Endothelial cell of umbilical vein (primary cell): ENCODE measurements around the gene DEK. TPM values are rescaled to one million over a fixed set of nuclear protein-coding genes. Genes with fewer than 3 reads are reported as not detected.

Experiments used
- BruUV-seq: library from RNA; stranded (reverse); fragments of 400-500 nt; replicated peaks from 2 replicates; lab custom pipeline; 2021; lab: Mats Ljungman, UMichigan
- CTCF ChIA-PET: fragments of 300-600, 350-600 bp; sonication (Branson Sonifier 250); formaldehyde crosslinking; loops from one replicate; lab custom pipeline; 2021; ENCODE audit warnings: antibody characterized with exemption, inconsistent platforms; lab: Charles Lee
- POLR2A ChIA-PET: fragments of 300-600, 350-600 bp; sonication (Branson Sonifier 250); formaldehyde crosslinking; loops from one replicate; lab custom pipeline; 2021; ENCODE audit warnings: antibody characterized with exemption, inconsistent platforms; lab: Charles Lee
- DNase-seq: peaks from one replicate; pipeline ENCODE4 v3.0.0-alpha.2; 2011; ENCODE audit warnings: low read depth, low spot score
- FAIRE-seq: peaks from 2 replicates; lab custom pipeline; 2011; peaks lifted over from hg19 to GRCh38; lab: Jason Lieb, UNC
- H2AFZ ChIP-seq: 2 replicates; pipeline ENCODE4 v1.6.0; 2012; ENCODE audit warnings: low read depth, low read length, control low read depth, inconsistent platforms
- H3K27ac ChIP-seq: 2 replicates; pipeline ENCODE4 v1.5.1; 2011; ENCODE audit warnings: low read depth, mild to moderate bottlenecking, control low read depth, low read length, moderate library complexity; ENCODE audit not compliant: insufficient read depth
- H3K27me3 ChIP-seq, 2 experiments: 2 replicates each; pipeline versions ENCODE4 v1.6.0 to v1.6.1; 2011; ENCODE audit warnings: low read length in 2 of 2, mixed read lengths in 1 of 2; ENCODE audit not compliant: control insufficient read depth in 2 of 2, insufficient read depth in 2 of 2
- H3K36me3 ChIP-seq, 2 experiments: 2 replicates in 1 of 2; 3 replicates in 1 of 2; pipeline ENCODE4 v1.5.1; 2011; ENCODE audit warnings: low read length in 2 of 2, mild to moderate bottlenecking in 1 of 2, moderate library complexity in 1 of 2; ENCODE audit not compliant: control insufficient read depth in 2 of 2, insufficient read depth in 2 of 2; ENCODE audit errors: extremely low read depth in 1 of 2
- H3K4me1 ChIP-seq: 3 replicates; pipeline ENCODE4 v1.5.1; 2011; ENCODE audit warnings: mild to moderate bottlenecking, low read length; ENCODE audit not compliant: control insufficient read depth, insufficient read depth; ENCODE audit errors: extremely low read depth
- H3K4me2 ChIP-seq: 2 replicates; pipeline ENCODE4 v1.6.1; 2011; ENCODE audit warnings: low read length, control low read depth, mixed read lengths; ENCODE audit not compliant: insufficient read depth
- H3K4me3 ChIP-seq, 3 experiments: fragments of 200-600 bp in 1 of 3; sonication (generic), shearing (Covaris generic) in 1 of 3; replicated peaks in 1 of 3; 2 replicates each; pipeline ENCODE4 v1.5.1; 2011 to 2016; ENCODE audit warnings: control low read depth in 3 of 3, low read length in 3 of 3, mild to moderate bottlenecking in 2 of 3, inconsistent platforms in 1 of 3, low read depth in 1 of 3, moderate library complexity in 1 of 3; ENCODE audit not compliant: insufficient read depth in 1 of 3
- H3K79me2 ChIP-seq: 2 replicates; pipeline ENCODE4 v1.6.0; 2012; ENCODE audit warnings: low read length, inconsistent platforms; ENCODE audit not compliant: control insufficient read depth, insufficient read depth
- H3K9ac ChIP-seq: replicated peaks from 2 replicates; pipeline ENCODE3; 2011; ENCODE audit warnings: low read length, control low read depth; ENCODE audit not compliant: insufficient read depth; ENCODE audit errors: extremely low read depth
- H3K9me1 ChIP-seq: replicated peaks from 3 replicates; pipeline ENCODE4 v1.6.0; 2011; ENCODE audit warnings: mild to moderate bottlenecking, low read length; ENCODE audit not compliant: control insufficient read depth, insufficient read depth; ENCODE audit errors: extremely low read depth
- H3K9me3 ChIP-seq: replicated peaks from 2 replicates; pipeline ENCODE4 v1.5.1; 2012; ENCODE audit warnings: low read length, inconsistent platforms; ENCODE audit not compliant: control insufficient read depth, insufficient read depth
- H4K20me1 ChIP-seq: replicated peaks from 2 replicates; pipeline ENCODE3; 2011; ENCODE audit warnings: mild to moderate bottlenecking, low read length; ENCODE audit not compliant: control insufficient read depth, insufficient read depth; ENCODE audit errors: extremely low read depth
- CTCF ChIP-seq, 2 donors: IDR thresholded peaks; 1 replicate in 1 of 2; 2 replicates in 1 of 2; pipeline ENCODE4 v1.5.1; 2011; ENCODE audit warnings: low read length in 2 of 2, mild to moderate bottlenecking in 2 of 2, moderate library complexity in 2 of 2, control low read depth in 1 of 2, inconsistent platforms in 1 of 2, low read depth in 1 of 2; ENCODE audit not compliant: insufficient read depth in 1 of 2; ENCODE audit errors: extremely low read depth in 1 of 2
- EZH2 ChIP-seq: IDR thresholded peaks from 2 replicates; pipeline ENCODE4 v1.6.1; 2012; ENCODE audit warnings: borderline replicate concordance, low read depth, mild to moderate bottlenecking, moderate library complexity, low read length, inconsistent platforms; ENCODE audit not compliant: severe bottlenecking
- FOS ChIP-seq: IDR thresholded peaks from 2 replicates; pipeline ENCODE4 v1.6.1; 2011; ENCODE audit warnings: mild to moderate bottlenecking, low read length, moderate library complexity, borderline replicate concordance; ENCODE audit not compliant: insufficient read depth
- GATA2 ChIP-seq: IDR thresholded peaks from 2 replicates; pipeline ENCODE4 v1.7.0; 2011; ENCODE audit warnings: low read depth, mild to moderate bottlenecking, moderate library complexity, mixed read lengths, low read length; ENCODE audit not compliant: insufficient read length, insufficient read depth
- JUN ChIP-seq: IDR thresholded peaks from 2 replicates; pipeline ENCODE4 v1.6.1; 2011; ENCODE audit warnings: borderline replicate concordance, low read depth; ENCODE audit not compliant: insufficient read length, insufficient read depth
- MAX ChIP-seq: IDR thresholded peaks from 2 replicates; pipeline ENCODE4 v1.6.1; 2011; ENCODE audit not compliant: insufficient read depth, insufficient read length
- MYC ChIP-seq: IDR thresholded peaks from one replicate; pipeline ENCODE4 v1.6.1; 2011; ENCODE audit warnings: mild to moderate bottlenecking, low read depth, low read length
- POLR2A ChIP-seq: IDR thresholded peaks from 2 replicates; pipeline ENCODE4 v1.6.1; 2012; ENCODE audit warnings: low read depth, mild to moderate bottlenecking, control low read depth, low read length
- POLR2AphosphoS5 ChIP-seq: IDR thresholded peaks from 2 replicates; pipeline ENCODE4 v1.6.1; 2012; ENCODE audit warnings: low read depth, mild to moderate bottlenecking, control low read depth, low read length, moderate library complexity; ENCODE audit not compliant: insufficient read depth
- dilution Hi-C: fragments of 300-500 bp; cut with MboI; formaldehyde crosslinking; loops from one replicate; pipeline ENCODE4 v1.15.0; 2019; ENCODE audit warnings: low sequenced_read_pairs; ENCODE audit not compliant: extremely low pct_ligation_motif_present
- intact Hi-C: fragments of 100-400 bp; cut with micrococcal nuclease; formaldehyde crosslinking; loops from one replicate; pipeline ENCODE4 v1.10.0; 2022
- polyA plus RNA-seq, 4 experiments: library from polyadenylated mRNA; depleted of rRNA in 3 of 4; stranded (reverse) in 3 of 4; unstranded in 1 of 4; fragments of >200 nt; gene quantifications; 2 replicates each; pipeline versions ENCODE4 v1.2.1 to v1.2.3, GENCODE V29; 2011 to 2012; ENCODE audit warnings: missing spikeins in 1 of 4
- total RNA-seq: library from RNA; stranded (reverse); gene quantifications from 2 replicates; pipeline ENCODE4 v1.2.3, GENCODE V29; 2021

DEK gene
- total and polyA plus RNA-seq, 2 donors (not counting 3 experiments of a cell fraction or from before 2014, with no cell fraction given): 19.0 to 120 TPM

DNA sequence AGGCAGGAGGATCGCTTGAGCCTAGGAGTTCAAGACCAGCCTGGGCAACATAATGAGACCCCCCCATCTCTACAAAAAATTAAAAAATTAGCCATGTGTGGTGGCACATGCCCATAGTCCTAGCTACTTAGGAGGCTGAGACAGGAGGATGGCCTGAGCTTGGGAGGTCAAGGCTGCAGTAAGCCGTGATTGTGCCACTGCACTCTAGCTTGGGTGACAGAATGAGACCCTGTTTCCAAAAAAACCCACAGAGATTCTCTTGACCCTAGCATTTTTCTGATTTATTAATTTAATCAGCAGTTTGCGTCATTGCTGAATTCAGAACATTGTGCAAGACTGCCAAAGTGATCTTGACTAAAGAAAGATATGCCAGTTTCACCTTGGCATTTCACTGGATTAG, 72.3 kb downstream of the DEK start:
- Histone ChIP-seq H3K27me3 (no peaks in the 10 kb centered on the region), H3K27ac (no peak overlapping the region), H4K20me1 (no peaks in the 10 kb centered on the region), H3K9me1 (no peaks in the 10 kb centered on the region), H3K4me2 (no peak overlapping the region), H3K9ac (no peak overlapping the region), H3K9me3 (no peaks in the 10 kb centered on the region), H3K79me2 (no peaks in the 10 kb centered on the region), H2AFZ (no peak overlapping the region), H3K36me3 (no peaks in the 10 kb centered on the region), H3K4me1 (no peaks in the 10 kb centered on the region), H3K4me3 (no peak overlapping the region)
- intact Hi-C loops: no loop called here
- TF ChIP-seq JUN (no peak), MAX (no peak), FOS (no peak), GATA2 (no peak), CTCF (IDR thresholded peaks at IDR 0.05; ENCODE audit: extremely low read depth in 1 of 2, insufficient read depth in 1 of 2, low read depth in 1 of 2, low read length in 2 of 2) (no peak), EZH2 (no peak), POLR2AphosphoS5 (no peak), MYC (no peak), POLR2A (no peak)
- no TSS peak for BruUV-seq
- FAIRE-seq: no peak
- dilution Hi-C loops: no loop called here
- ChIA-PET POLR2A (no interaction called here), CTCF (interaction anchor here (1.2 kb wide), 2 partner anchors 21 to 28 kb away, joined by 3 read pairs; no protein-coding TSS in a partner anchor)
- no peak for DNase-seq
